ENCODE results near the gene MKKS. TPM values are rescaled to one million over a fixed set of nuclear protein-coding genes. Genes with fewer than 3 reads are reported as not detected.

MKKS gene
- total RNA-seq, 4 donors from 2014 or later, result 4.7 to 15.4 (median 12.9) TPM

DNA sequence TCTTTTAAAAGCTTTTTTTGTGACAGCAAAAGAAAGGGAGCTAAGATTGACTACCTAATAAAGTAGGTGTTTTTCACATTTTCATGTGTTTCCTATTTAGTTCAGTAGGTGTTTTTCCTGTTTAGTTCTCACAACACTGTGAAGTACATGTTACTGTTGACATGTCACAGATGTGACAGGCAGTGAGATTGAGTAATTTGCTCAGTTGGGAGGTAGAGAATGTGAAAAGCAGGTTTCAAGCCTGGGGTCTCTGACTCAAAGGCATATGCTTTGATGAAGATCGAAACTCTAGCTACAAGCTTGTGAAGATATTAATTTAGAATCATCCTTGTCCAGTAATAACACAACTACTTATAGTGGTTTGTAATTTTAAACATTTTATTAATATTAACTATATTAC lies 44.2 kb upstream of the MKKS start:
- Histone ChIP-seq H3K27me3 (no peaks in the 10 kb centered on the region), H3K27ac (no peak overlapping the region), H3K36me3 (no peaks in the 10 kb centered on the region), H3K9me3 (no peaks in the 10 kb centered on the region), H3K4me1 (peaks cover 6 to 13% (median 7%) of the 10 kb centered on the region in 3 donors), H3K4me3 (no peak overlapping the region)
- DNase-seq, result no peak
- intact Hi-C loops (cut with DNase I), result loop anchor here (5.0 kb wide), 1 partner anchor 69 kb away; no protein-coding TSS in a partner anchor
- WGBS, 2 donors, result 81 to 90% methylated on average over 1 of the region's 1 CpG
- no peak for TF ChIP-seq POLR2A (IDR thresholded peaks at IDR 0.05)
- no peak for TF ChIP-seq CTCF (IDR thresholded peaks at IDR 0.05)

- Histone ChIP-seq H3K4me3 (no peak overlapping the region), H3K4me1 (peaks cover 6 to 21% (median 7%) of the 10 kb centered on the region in 3 donors), H3K9me3 (no peaks in the 10 kb centered on the region), H3K36me3 (peaks cover 0 to 4% (median 0%) of the 10 kb centered on the region in 3 donors), H3K27ac (no peak overlapping the region), H3K27me3 (no peaks in the 10 kb centered on the region)
- no peak for DNase-seq
- intact Hi-C loops (cut with DNase I), result loop anchor here (5.0 kb wide), 1 partner anchor 71 kb away; no protein-coding TSS in a partner anchor
- WGBS, 2 donors, result 78 to 80% methylated on average over 3 of the region's 3 CpGs
- no peak for TF ChIP-seq CTCF (IDR thresholded peaks at IDR 0.05)
- TF ChIP-seq POLR2A (IDR thresholded peaks at IDR 0.05), result no peak
These were observed 42.3 kb upstream of the MKKS start for GRCh38 chr20:10476319-10476724.

GRCh38 chr20:10475225-10475624 lies 41.2 kb upstream of the MKKS start:
- DNase-seq, result no peak
- Histone ChIP-seq H3K27me3 (no peaks in the 10 kb centered on the region), H3K36me3 (peaks cover 0 to 4% (median 0%) of the 10 kb centered on the region in 3 donors), H3K4me1 (peaks cover 6 to 24% (median 7%) of the 10 kb centered on the region in 3 donors), H3K9me3 (no peaks in the 10 kb centered on the region), H3K4me3 (no peak overlapping the region), H3K27ac (peak overlapping the region in 2 of 4 donors; percentile 26 to 61)
- no peak for TF ChIP-seq POLR2A (IDR thresholded peaks at IDR 0.05)
- no peak for TF ChIP-seq CTCF (IDR thresholded peaks at IDR 0.05)
- WGBS, 2 donors, result 69 to 94% methylated on average over 2 of the region's 2 CpGs
- intact Hi-C loops (cut with DNase I), result loop anchor here (5.0 kb wide), 1 partner anchor 72 kb away; no protein-coding TSS in a partner anchor

DNA sequence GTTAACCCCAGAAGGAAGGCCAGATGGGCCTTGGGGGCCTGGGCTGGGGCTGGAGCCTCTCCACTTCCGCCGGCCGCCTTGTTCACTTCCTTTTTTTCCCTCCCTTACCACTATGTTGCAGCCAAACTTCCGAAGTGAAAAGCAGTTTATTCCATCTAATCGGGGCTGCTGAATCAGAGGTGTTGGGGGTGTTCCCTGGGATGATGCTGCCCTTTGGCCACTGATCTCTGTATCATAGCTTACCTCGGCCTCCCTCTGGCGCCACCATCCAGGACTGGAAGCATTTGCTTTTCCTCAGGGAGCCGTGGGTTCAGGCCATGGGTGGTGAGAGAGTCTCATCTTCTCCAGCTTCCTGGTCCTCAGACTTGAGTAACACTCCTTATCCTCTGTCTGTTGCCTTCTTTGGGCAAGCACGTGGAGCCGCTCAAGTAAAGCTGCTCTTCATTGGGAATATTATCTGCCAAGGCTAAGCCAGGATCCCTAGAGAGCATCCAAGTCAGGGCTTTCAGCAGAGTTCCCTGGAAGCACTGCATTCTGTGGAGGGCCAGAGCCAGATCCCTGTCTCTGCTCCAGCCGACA lies 40.7 kb upstream of the MKKS start:
- Histone ChIP-seq H3K4me1 (peaks cover 7 to 29% (median 11%) of the 10 kb centered on the region in 3 donors), H3K27ac (peak overlapping the region in 3 of 4 donors; percentile 23 to 51 (median 26)), H3K27me3 (no peaks in the 10 kb centered on the region), H3K9me3 (no peaks in the 10 kb centered on the region), H3K36me3 (peaks cover 0 to 4% (median 0%) of the 10 kb centered on the region in 3 donors), H3K4me3 (no peak overlapping the region)
- TF ChIP-seq POLR2A (IDR thresholded peaks at IDR 0.05) (no peak), CTCF (IDR thresholded peaks at IDR 0.05) (no peak)
- WGBS, 2 donors, result 61 to 67% methylated on average over 5 to 8 of the region's 11 CpGs
- intact Hi-C loops (cut with DNase I), result loop anchor here (5.0 kb wide), 1 partner anchor 73 kb away; no protein-coding TSS in a partner anchor
- no peak for DNase-seq

- WGBS, 2 donors, result 51 to 66% methylated on average over 2 of the region's 2 CpGs
- Histone ChIP-seq H3K4me3 (no peak overlapping the region), H3K9me3 (no peaks in the 10 kb centered on the region), H3K36me3 (peaks cover 0 to 4% (median 0%) of the 10 kb centered on the region in 3 donors), H3K27ac (no peak overlapping the region), H3K27me3 (no peaks in the 10 kb centered on the region), H3K4me1 (peaks cover 7 to 46% (median 12%) of the 10 kb centered on the region in 3 donors)
- no peak for TF ChIP-seq CTCF (IDR thresholded peaks at IDR 0.05)
- no peak for TF ChIP-seq POLR2A (IDR thresholded peaks at IDR 0.05)
- intact Hi-C loops (cut with DNase I), result no loop called here
- DNase-seq, result no peak
These were observed 38.8 kb upstream of the MKKS start for GRCh38 chr20:10472871-10473270.
